NCI-H146 (cell line): ENCODE measurements around the gene AZIN2.

ENCODE experiments used
- DNase-seq: peaks from one replicate; lab custom pipeline; 2025; lab: John Stamatoyannopoulos, UW

Gene AZIN2

DNA sequence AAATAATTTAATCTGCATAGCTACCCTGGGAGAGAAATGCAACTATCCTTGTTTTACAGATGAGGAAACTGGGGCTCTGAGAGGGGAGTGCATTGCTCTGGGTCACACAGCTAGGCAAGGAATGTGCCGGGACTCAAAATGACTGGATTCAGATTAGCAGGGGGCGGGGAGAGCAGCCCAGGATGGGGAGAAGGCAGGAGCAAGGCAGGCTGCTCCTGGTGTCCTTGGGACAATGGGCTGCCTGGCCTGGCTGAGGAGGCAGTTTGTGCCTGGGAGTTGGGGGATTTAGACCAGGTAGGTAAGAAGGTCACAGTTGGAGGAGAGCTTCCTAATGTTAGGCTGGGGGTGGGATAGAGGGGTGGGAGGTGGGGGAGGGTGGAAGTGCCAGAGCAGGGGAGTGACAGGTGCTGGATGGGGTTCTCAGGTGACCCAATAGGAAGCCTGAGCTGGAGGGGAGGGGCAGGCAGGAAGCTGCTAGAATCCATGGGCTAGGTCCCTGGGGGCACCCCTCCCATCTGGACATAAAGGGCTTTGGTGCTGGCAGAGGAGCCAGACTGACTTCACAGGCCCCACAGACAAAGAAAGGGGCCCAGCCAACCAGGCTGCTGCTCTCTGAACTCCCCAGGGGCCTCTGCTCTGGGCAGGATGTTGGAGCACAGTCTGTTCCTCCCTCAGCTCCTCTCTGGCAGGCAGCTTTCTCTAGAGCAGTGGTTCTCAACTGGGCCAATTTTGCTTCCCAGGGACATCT lies 71.9 kb downstream of the AZIN2 start:
- no peak for DNase-seq

DNA sequence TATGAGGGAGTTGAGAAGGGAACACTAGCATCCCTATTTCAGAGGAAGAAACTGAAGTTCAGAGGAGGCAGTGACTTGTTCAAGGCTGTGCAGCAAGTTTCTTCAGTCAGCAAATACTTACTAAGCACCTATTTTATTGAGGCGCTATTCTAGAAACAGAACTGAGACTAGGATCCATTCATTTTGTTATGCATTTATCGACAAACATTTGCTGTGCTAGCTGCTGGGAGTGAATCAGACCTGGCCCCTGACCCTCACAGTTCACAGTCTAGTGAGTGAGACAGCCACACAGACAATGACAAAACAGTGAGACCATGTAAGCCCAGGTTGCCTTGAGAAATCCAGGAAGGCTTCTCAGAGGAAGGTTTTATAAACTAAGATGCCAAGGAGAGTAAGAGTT lies 72.7 kb downstream of the AZIN2 start:
- DNase-seq = no peak

DNA sequence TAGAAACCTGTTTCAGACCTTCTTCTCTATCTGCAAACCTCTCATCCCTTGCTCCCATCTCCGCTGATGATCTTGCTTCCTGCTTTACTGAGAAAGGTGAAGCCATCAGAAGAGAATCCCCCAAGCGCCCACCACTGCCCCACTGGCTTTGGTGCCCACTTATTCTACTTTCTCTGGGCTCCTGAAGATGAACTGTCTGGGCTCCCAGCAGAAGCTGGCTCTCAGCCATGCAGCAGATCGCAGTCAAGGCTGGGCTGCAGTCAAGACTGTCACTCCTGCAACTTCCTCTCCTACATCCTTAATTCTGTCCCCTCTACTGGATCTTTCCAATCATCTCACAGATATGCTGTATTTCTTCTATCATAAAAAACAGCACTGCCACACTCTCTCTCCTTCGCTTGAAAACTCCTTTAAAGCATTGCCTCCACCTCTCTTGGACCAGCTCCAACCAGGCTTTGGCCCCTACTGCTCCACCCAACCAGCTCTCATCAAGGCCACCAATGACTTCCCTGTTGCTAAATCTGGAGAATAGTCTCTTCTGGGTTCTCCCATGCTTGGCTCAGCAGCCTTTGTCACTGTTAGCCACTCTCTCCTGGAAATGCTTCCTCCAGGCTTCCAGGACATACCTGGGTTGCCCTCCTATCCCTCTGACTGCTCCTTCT lies 75.1 kb downstream of the AZIN2 start:
- no peak for DNase-seq

DNA sequence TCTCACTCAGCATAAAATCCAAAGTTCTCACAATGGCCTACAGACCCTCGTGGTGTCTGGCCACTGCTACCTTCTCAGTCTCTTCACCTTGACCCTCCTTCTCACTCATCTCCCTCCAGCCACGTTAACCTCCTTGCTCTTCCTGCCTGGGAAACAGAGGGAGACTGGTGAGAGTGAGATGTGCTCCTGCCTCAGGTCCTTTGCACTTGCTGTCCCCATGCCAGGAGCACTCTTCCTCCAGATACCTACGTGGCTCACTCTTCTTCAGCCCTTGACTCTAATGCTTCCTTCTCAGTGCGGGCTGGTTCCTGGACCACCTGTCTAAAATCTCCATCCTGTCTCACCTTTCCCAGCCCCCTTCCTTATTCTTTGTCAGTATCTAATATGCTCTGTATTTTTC lies 76.2 kb downstream of the AZIN2 start:
- no peak for DNase-seq

DNA sequence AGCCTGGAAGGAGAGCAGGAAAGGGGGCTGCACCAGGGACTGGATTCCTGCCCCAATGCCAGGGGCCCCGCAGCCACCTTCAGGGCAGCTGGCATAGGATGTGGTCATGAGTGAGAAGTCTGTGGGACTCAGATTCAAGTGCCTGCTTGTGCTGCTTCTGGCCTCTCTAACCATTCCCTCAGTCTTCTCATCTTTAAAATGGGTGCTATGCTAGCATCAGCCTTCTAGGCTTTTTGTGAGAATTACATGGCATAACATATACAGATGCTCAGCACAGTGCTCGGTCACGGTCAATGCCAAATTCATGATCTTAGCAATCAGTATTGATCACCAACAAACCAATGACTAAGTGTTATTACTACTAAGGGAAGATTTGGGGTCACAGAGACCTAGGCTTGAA lies 77.4 kb downstream of the AZIN2 start:
- DNase-seq = no peak

DNA sequence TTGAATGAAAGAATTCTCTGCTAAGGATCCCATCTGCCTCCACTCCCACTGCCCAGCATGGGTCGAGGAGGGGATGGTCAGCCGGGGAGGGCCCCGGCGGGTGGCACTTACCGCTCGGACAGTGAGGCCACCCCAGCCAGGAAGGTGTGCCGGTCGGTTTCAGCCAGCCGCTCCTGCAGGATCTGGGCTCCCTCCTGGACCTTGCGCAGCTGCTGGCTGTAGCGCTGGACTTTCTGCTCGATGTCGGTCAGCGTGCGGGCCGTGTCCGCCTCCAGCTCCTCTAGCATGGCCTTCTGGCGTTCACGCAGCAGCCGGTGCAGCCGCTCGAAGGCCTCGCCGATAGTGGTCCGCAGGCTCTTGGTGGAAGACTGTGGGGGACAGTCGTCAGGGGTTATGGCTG lies 78.6 kb downstream of the AZIN2 start:
- no peak for DNase-seq

DNA sequence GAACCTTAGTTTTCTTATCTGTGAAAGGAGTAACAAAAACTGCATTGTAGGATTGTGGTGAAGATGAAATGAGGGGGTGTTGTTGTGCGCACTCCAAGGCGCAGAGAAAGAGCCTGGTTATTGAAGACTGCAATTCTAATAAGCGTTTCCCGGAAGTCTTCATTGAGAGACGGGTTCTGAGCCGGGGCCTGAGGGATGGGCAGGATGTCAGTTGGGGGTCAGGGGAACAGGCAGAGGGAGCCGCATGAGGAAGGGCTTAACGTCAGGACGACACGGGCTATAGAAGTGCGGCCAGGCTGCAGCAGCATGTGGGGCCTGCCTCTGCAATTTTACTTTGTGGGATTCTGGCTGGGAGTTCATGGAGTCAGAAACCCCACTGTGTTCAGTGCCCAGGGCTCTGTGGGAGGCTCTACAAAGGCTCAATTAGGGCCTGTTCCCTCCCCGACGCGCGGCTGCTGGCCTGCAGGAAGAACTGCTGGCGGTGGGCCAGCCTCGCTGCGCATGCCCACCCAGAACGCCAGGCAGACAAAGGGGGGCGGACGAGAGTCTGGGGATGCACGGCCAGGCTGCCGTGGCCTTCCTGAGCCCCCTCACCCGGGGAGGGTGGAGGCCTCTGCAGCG lies 80.2 kb downstream of the AZIN2 start:
- peak; percentile 89 for DNase-seq

DNA sequence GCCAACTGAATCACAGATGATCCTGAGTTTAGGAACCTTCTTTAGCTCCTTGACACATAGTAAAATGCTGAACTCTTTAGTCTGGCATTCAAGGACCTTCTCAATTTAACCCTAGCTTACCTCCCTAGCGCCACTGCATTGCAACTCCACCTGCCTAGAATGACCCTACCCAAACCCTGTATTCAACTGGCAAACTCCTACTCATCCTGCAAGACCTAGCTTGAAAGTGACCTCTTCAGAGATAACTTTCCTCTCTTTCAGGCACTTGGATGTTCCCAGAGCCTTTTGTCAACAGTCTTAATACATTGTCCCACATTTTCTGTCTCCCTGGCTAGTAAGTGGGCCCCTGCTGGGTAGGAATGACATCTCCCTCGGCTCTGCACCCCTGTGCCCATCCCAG lies 81.2 kb downstream of the AZIN2 start:
- DNase-seq = no peak

DNA sequence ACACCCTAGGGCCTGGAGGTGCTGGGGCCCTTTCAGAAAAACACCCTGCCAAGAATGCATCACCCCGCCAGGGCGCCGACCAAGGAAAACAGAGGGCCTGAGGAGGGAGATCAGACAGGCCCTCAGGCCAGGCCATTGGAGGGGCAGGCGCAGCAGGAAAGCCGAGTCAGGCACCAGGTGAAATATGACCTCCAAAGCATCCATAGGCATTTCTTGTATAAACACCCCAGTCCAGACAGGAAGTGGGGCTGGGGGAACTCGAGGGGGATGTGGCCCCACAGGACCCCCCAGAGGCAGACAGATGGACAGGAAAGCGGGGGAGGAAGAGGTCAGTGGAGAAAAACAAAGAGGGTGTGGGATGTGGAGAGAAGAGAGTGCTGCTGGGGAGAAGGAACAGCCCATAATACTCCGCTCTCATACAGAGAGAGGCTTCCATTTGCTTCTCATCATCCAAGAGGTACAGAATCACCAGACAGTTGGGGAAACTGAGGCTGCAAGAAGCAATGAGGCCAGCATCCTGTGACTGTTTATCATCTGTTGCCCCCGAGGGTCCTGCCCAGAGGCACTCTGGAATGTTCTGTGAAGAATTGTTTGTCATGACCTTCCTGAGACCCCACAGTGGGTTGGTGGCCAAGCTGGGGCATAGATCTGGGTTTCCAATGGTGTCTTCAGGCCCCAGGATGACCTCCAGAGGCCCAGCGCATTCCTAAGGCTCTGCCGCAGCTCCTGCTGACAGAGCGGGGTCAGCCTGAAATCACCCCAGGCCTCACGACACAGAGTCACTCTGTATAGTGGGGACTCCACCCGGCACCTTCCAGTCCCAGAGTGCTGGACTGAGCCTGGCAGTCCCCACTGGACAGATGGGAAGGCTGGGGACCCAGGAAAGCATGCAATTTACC lies 82.9 kb downstream of the AZIN2 start:
- no peak for DNase-seq

DNA sequence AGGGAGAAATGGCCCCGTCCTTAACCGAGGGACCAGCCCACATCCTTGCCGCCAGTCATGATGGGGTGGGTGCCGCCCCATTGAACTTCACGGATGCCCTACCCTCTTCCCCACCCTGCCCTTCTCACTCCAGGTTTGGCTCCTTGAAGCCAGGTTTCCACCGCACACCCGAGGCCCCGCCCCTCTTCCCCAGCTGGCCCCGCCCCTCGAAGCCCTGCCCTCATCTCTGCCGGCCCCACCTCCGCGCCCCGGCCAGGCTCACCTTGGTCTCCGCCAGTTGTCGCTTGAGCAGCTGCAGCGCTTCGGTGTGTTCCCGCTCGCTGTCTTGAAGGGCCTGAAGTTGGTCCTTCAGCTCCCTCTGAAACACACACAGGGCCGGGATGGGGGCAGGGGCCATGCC lies 84.3 kb downstream of the AZIN2 start:
- no peak for DNase-seq

DNA sequence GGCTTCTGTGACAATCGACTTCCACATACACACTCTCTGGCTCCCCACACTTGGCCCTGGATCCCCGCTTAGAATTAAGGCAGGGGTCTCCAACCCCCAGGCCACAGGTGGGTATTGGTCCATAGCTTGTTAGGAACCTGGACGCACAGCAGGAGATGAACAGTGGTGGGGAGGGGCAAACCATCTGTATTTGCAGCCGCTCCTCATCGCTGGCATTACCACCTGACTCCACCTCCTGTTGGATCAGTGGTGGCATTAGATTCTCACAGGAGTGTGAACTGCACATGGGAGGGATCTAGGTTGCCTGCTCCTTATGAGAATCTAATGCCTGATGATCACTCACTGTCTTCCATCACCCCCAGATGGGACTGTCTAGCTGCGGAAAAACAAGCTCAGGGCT lies 84.9 kb downstream of the AZIN2 start:
- no peak for DNase-seq

DNA sequence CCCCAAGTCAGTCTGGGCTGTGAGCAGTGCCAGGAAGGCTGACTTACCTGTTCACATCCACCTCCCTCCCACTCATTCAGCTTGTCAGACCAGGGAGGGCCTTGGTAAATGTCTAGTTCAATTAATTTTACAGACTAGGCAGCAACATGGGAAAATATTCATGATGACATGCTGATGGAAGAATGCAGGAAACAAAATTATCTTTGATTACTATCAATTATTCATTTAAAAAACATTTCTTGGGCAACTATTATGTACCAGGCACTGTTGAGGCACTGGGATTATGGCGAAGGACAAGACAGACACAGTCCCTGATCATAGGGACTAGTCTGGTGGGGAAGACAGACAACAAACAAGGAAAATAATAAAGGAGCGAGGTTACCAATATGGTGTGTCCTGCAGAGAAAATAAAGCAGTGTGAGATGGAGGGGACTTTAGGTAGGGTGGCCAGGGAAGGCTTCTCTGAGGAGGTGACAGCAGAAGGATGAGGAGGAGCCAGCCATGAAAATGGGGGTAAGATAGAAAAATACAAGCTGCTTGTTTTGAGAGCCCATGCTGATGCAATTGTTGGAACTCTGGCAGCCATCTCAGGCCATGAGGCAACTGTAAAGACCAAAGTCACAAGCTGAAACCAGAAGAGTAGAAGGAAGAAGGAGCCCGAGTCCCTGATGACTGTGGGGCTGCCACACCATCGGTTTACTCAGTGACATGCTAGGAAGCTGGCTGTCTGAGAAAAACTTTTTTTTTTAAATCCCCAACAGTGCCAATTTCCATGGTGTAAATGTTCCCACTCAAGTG lies 86.9 kb downstream of the AZIN2 start:
- no peak for DNase-seq

DNA sequence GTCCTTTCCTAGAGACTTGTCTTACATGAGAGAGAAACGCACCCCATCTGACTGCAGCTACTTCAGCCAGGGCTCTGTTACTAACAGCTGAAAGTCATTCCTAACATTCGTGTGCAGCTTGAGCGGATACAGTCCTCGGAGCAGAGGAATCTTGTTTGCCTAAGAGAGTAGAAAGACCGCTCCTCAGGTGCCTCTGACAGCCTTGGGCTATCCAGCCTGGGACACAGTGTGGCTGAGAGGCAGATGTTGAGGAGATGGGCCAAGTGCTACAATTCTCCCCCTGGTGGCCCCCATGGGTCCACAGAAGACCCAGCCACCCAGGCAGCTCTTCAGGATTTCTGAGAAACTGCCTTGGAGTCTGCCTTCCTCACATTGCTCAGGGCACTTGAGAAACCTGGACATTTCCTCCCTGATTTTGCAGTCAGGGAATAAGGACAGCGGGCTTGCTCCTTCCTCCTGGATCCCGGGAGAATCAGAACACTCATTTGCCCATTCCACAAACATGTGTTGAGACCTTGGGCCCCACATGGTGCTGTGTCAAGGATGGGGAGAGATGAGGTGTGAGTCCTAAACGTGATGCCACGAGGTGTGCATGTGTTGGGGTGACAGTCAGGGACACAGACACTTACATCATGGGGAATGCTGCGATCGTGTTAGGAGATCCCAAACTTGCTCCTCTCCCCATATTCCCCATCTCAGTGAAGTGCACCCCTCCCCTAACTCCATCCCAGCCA lies 87.8 kb downstream of the AZIN2 start:
- DNase-seq = no peak

DNA sequence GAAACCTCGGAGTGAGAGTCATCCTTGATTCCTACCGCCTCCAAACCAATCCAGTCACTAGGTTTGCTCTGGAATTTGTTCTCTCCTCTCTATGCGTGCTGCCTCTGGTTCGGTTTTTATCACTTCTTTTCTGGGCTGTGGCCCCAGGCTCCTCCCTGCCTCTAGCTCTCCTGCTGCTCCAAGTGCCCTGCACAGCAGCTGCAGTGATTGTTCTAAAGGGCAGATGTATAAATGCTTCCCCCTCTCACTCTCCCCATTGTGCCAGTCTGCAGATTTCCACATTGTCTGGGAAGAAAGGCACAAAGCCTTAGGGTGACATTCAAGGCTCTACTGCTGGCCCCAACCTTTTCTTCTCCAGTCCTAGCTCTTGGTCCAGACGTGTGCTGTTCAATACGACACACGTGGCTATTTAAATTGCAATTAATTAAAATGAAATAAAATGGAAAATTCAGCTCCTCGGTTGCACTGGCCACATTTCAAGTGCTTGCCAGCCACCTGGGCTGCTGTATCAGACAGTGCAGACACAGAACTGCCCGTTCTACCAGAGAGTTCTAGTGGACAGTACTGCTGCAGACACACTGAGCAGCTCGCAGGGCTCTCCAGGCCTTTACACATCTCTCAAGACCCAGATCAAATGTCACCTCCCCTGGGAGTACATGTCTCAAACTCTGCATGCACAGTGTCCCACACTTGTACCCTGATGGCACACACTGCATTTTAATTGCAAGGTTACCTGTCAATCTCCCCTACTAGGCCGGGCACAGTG lies 88.5 kb downstream of the AZIN2 start:
- peak; percentile 47 for DNase-seq
